ENCODE results near the gene GPR35.

- TF ChIP-seq CTCF (IDR thresholded peaks at IDR 0.05; ENCODE audit: low read depth, low read length) (no peak), EZH2phosphoT487 (IDR thresholded peaks at IDR 0.05; ENCODE audit: low read depth) (no peak)
These were observed 47.5 kb downstream of the GPR35 start for GRCh38 chr2:240672701-240673190.

Data from OCI-LY3 (cell line).